Pulmonary artery endothelial cell (primary cell): ENCODE results near the gene KIR3DL3. TPM values are rescaled to one million over a fixed set of nuclear protein-coding genes. Genes with fewer than 3 reads are reported as not detected.
"Not testable (repeated sequence)": the region's sequence is repeated elsewhere in the genome, so short reads cannot be mapped to it uniquely, and the experiment has no call there.

Source experiments
- DNase-seq: peaks from one replicate; pipeline ENCODE4 v3.0.0-alpha.2; 2011; ENCODE audit warnings: low read depth, low spot score
- total RNA-seq: library from RNA; depleted of rRNA; stranded (reverse); fragments of >200 nt; gene quantifications from 2 replicates; pipeline ENCODE4 v1.2.3, GENCODE V29; 2014

Gene KIR3DL3
- total RNA-seq, 1 donor from 2014 or later, result not detected

DNA sequence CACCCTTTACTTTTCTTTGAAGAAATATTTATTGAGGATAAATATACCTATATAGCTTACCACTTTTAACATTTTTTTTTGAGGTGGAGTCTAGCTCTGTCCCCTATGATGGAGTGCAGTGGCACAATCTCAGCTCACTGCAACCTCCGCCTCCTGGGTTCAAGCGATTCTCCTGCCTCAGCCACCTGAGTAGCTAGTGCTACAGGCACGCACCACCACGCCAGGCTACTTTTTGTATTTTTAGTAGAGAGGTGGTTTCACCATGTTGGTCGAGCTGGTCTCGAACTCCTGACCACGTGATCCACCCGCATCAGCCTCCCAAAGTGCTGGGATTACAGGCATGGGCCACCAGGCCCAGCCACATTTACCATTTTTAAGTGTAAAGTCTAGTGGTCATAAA is 51.6 kb downstream of the KIR3DL3 start:
- DNase-seq, result not testable (repeated sequence)

DNA sequence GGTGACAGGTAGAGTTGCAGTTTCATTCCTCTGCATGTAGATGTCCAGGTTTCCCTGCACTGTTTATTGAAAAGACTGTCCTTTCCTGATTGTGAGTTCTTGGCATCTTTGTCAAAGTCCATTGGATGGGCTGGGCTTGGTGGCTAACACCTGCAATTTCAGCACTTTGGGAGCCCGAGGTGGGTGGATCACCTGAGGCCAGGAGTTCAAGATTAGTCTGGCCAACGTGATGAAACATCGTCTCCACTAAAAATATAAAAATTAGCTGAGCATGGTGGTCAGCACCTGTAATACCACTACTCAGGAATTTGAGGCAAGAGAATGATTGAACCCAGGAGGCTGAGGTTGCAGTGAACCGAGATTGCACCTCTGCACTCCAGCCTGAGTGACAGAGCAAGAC is 53.6 kb downstream of the KIR3DL3 start:
- DNase-seq, result not testable (repeated sequence)

DNA sequence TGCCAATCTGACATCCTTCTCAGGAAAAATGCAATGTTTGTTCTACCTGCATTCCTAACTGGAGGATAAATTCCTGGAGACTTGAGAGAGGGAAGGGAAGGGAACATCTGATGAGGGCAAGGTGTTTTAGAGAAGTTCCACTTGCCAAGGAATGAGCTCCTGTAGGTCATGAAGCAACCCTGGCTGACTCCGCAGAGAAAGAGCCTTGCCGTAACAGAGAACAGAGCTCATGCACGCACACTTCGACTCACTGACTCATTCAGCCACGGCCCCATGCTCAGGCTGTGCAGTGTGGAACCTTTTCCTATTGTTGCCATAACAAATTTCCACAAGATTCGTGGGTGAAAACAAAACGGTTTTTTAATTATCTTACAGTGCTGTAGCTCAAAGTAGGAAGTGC is 54.7 kb downstream of the KIR3DL3 start:
- not testable (repeated sequence) for DNase-seq

DNA sequence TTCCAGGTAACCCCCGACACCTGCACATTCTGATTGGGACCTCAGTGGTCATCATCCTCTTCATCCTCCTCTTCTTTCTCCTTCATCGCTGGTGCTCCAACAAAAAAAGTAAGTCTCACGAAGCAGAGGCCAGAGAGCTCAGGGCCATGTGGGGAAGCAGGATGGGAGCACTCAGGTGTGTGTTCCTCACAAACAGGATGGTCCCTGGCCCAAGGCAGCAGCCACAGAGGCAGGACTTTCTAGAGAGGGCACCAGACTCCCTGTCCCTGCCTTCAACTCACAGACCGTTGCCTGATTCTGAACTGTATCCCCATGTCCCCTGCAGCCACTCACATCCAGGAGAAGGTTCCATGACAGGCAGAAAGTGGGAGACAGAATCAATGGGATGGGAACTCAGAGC is 58.7 kb downstream of the KIR3DL3 start:
- DNase-seq, result not testable (repeated sequence)

Other genes starting within 250 kb of the KIR3DL3 start
- not detected in 2 replicates for gene LAIR2, start 221.6 kb upstream of the KIR3DL3 start, total RNA-seq
- not detected in 2 replicates for gene LILRA2, start 150.7 kb upstream of the KIR3DL3 start, total RNA-seq
- gene LILRA1, start 130.8 kb upstream of the KIR3DL3 start, total RNA-seq, result not detected in 2 replicates
- not detected in 2 replicates for gene LILRB1, start 94.0 kb upstream of the KIR3DL3 start, total RNA-seq
- gene LILRB4, start 61.5 kb upstream of the KIR3DL3 start, total RNA-seq, result not detected in 2 replicates
- not detected in 2 replicates for gene KIR2DL3, start 14.1 kb downstream of the KIR3DL3 start, total RNA-seq
- gene KIR2DL1, start 45.4 kb downstream of the KIR3DL3 start, total RNA-seq, result not detected in 2 replicates
- gene KIR2DL4, start 79.2 kb downstream of the KIR3DL3 start, total RNA-seq, result not detected in 2 replicates
- not detected in 2 replicates for gene KIR3DL1, start 92.0 kb downstream of the KIR3DL3 start, total RNA-seq
- not detected in 2 replicates for gene KIR2DS4, start 108.2 kb downstream of the KIR3DL3 start, total RNA-seq
- gene KIR3DL2, start 126.0 kb downstream of the KIR3DL3 start, total RNA-seq, result not detected in 2 replicates
- not detected in 2 replicates for gene FCAR, start 149.8 kb downstream of the KIR3DL3 start, total RNA-seq
- not detected in 2 replicates for gene NCR1, start 181.7 kb downstream of the KIR3DL3 start, total RNA-seq
- gene NLRP7, start 223.1 kb downstream of the KIR3DL3 start, total RNA-seq, result not detected in 2 replicates
- gene NLRP2, start 241.9 kb downstream of the KIR3DL3 start, total RNA-seq, result 0.20 and 0.28 TPM in 2 replicates